ENCODE data around the gene SYT7. TPM values are rescaled to one million over a fixed set of nuclear protein-coding genes. Genes with fewer than 3 reads are reported as not detected.

Gene SYT7
- total RNA-seq, 1 experiment from 2014 or later, result not detected

GRCh38 chr11:61511383-61511782, 69.5 kb downstream of the SYT7 start:
- no peaks in the 10 kb centered on the region; the same call in 1 of the 2 replicates for H3K27me3 ChIP-seq (ENCODE audit: low read length)
- no peak overlapping the region for H3K27ac ChIP-seq (ENCODE audit: low read length)
- no peaks in the 10 kb centered on the region for H3K36me3 ChIP-seq (ENCODE audit: insufficient read depth, low read length)
- H3K4me2 ChIP-seq (ENCODE audit: low read depth, low read length, poor library complexity, severe bottlenecking), result no peak overlapping the region
- no peak overlapping the region for H3K4me3 ChIP-seq (ENCODE audit: low read length)
- no peaks in the 10 kb centered on the region for H4K20me1 ChIP-seq (ENCODE audit: insufficient read depth, low read depth, low read length)
- H3K79me2 ChIP-seq (ENCODE audit: low read length), result no peaks in the 10 kb centered on the region
- DNase-seq, result no peak
- peaks cover 15% of the 10 kb centered on the region for H3K4me1 ChIP-seq (ENCODE audit: low read length)
- H3K9me3 ChIP-seq (ENCODE audit: low read length), result no peaks in the 10 kb centered on the region
- H3K9ac ChIP-seq (ENCODE audit: low read length), result no peak overlapping the region
- no peak overlapping the region for H2AFZ ChIP-seq (ENCODE audit: low read length)
- H3K9me2 ChIP-seq (replicated peaks; ENCODE audit: insufficient read depth, low read length), result no peaks in the 10 kb centered on the region

GRCh38 chr11:61510974-61511373, 69.9 kb downstream of the SYT7 start:
- Histone ChIP-seq H3K27me3 (ENCODE audit: low read length) (no peaks in the 10 kb centered on the region; the same call in 1 of the 2 replicates), H3K4me3 (ENCODE audit: low read length) (no peak overlapping the region), H3K79me2 (ENCODE audit: low read length) (no peaks in the 10 kb centered on the region), H3K27ac (ENCODE audit: low read length) (no peak overlapping the region), H4K20me1 (ENCODE audit: insufficient read depth, low read depth, low read length) (no peaks in the 10 kb centered on the region), H3K4me2 (ENCODE audit: low read depth, low read length, poor library complexity, severe bottlenecking) (no peak overlapping the region), H3K4me1 (ENCODE audit: low read length) (peaks cover 15% of the 10 kb centered on the region), H2AFZ (ENCODE audit: low read length) (no peak overlapping the region), H3K9ac (ENCODE audit: low read length) (no peak overlapping the region), H3K36me3 (ENCODE audit: insufficient read depth, low read length) (no peaks in the 10 kb centered on the region), H3K9me3 (ENCODE audit: low read length) (no peaks in the 10 kb centered on the region), H3K9me2 (replicated peaks; ENCODE audit: insufficient read depth, low read length) (no peaks in the 10 kb centered on the region)
- DNase-seq, result no peak

GRCh38 chr11:61510166-61510919, 70.5 kb downstream of the SYT7 start:
- Histone ChIP-seq H3K9me2 (replicated peaks; ENCODE audit: insufficient read depth, low read length) (no peaks in the 10 kb centered on the region), H3K27ac (ENCODE audit: low read length) (no peak overlapping the region), H3K27me3 (ENCODE audit: low read length) (no peaks in the 10 kb centered on the region; the same call in 1 of the 2 replicates), H3K9me3 (ENCODE audit: low read length) (no peaks in the 10 kb centered on the region), H3K4me3 (ENCODE audit: low read length) (no peak overlapping the region), H4K20me1 (ENCODE audit: insufficient read depth, low read depth, low read length) (no peaks in the 10 kb centered on the region), H2AFZ (ENCODE audit: low read length) (no peak overlapping the region), H3K79me2 (ENCODE audit: low read length) (no peaks in the 10 kb centered on the region), H3K9ac (ENCODE audit: low read length) (no peak overlapping the region), H3K36me3 (ENCODE audit: insufficient read depth, low read length) (no peaks in the 10 kb centered on the region), H3K4me1 (ENCODE audit: low read length) (peaks cover 15% of the 10 kb centered on the region), H3K4me2 (ENCODE audit: low read depth, low read length, poor library complexity, severe bottlenecking) (no peak overlapping the region)
- no peak for DNase-seq

GRCh38 chr11:61509043-61510029, 71.5 kb downstream of the SYT7 start:
- DNase-seq, result peak; percentile 88
- H3K4me1 ChIP-seq (ENCODE audit: low read length), result peaks cover 15% of the 10 kb centered on the region
- no peaks in the 10 kb centered on the region for H3K9me3 ChIP-seq (ENCODE audit: low read length)
- no peaks in the 10 kb centered on the region for H3K9me2 ChIP-seq (replicated peaks; ENCODE audit: insufficient read depth, low read length)
- H3K9ac ChIP-seq (ENCODE audit: low read length), result peak overlapping the region; percentile 49; the same call in 1 of the 2 replicates
- no peaks in the 10 kb centered on the region for H3K79me2 ChIP-seq (ENCODE audit: low read length)
- peak overlapping the region; percentile 67 for H3K4me2 ChIP-seq (ENCODE audit: low read depth, low read length, poor library complexity, severe bottlenecking)
- no peak overlapping the region; the same call in 1 of the 2 replicates for H2AFZ ChIP-seq (ENCODE audit: low read length)
- no peaks in the 10 kb centered on the region; the same call in 1 of the 2 replicates for H3K27me3 ChIP-seq (ENCODE audit: low read length)
- no peak overlapping the region for H3K27ac ChIP-seq (ENCODE audit: low read length)
- H3K4me3 ChIP-seq (ENCODE audit: low read length), result peak overlapping the region; percentile 52; the same call in 1 of the 2 replicates
- H3K36me3 ChIP-seq (ENCODE audit: insufficient read depth, low read length), result no peaks in the 10 kb centered on the region
- H4K20me1 ChIP-seq (ENCODE audit: insufficient read depth, low read depth, low read length), result no peaks in the 10 kb centered on the region

- Histone ChIP-seq H3K9me2 (replicated peaks; ENCODE audit: insufficient read depth, low read length) (no peaks in the 10 kb centered on the region), H3K4me1 (ENCODE audit: low read length) (peaks cover 15% of the 10 kb centered on the region), H4K20me1 (ENCODE audit: insufficient read depth, low read depth, low read length) (no peaks in the 10 kb centered on the region), H3K27me3 (ENCODE audit: low read length) (no peaks in the 10 kb centered on the region; the same call in 1 of the 2 replicates), H3K79me2 (ENCODE audit: low read length) (no peaks in the 10 kb centered on the region), H3K4me2 (ENCODE audit: low read depth, low read length, poor library complexity, severe bottlenecking) (peak within 1 kb of the TSS; percentile 67), H3K27ac (ENCODE audit: low read length) (no peak within 1 kb of the TSS), H2AFZ (ENCODE audit: low read length) (peak within 1 kb of the TSS; percentile 43; the same call in 1 of the 2 replicates), H3K9me3 (ENCODE audit: low read length) (no peaks in the 10 kb centered on the region), H3K4me3 (ENCODE audit: low read length) (peak within 1 kb of the TSS; percentile 55; the same call in 1 of the 2 replicates), H3K9ac (ENCODE audit: low read length) (peak within 1 kb of the TSS; percentile 49; the same call in 1 of the 2 replicates), H3K36me3 (ENCODE audit: insufficient read depth, low read length) (no peaks in the 10 kb centered on the region)
- peak; percentile 86 for DNase-seq
These were observed 72.7 kb downstream of the SYT7 start, which contains the start of gene LRRC10B for GRCh38 chr11:61507962-61508861. TSS of gene LRRC10B (plus strand) at chr11:61508749. CDS start at chr11:61508999, 250 bp downstream.

GRCh38 chr11:61507012-61507768, 73.7 kb downstream of the SYT7 start:
- Histone ChIP-seq H3K9me2 (replicated peaks; ENCODE audit: insufficient read depth, low read length) (no peaks in the 10 kb centered on the region), H3K27me3 (ENCODE audit: low read length) (no peaks in the 10 kb centered on the region), H3K4me2 (ENCODE audit: low read depth, low read length, poor library complexity, severe bottlenecking) (no peak overlapping the region), H2AFZ (ENCODE audit: low read length) (no peak overlapping the region), H3K36me3 (ENCODE audit: insufficient read depth, low read length) (no peaks in the 10 kb centered on the region), H3K27ac (ENCODE audit: low read length) (no peak overlapping the region), H3K79me2 (ENCODE audit: low read length) (no peaks in the 10 kb centered on the region), H3K9ac (ENCODE audit: low read length) (no peak overlapping the region), H3K4me3 (ENCODE audit: low read length) (no peak overlapping the region), H4K20me1 (ENCODE audit: insufficient read depth, low read depth, low read length) (no peaks in the 10 kb centered on the region), H3K9me3 (ENCODE audit: low read length) (no peaks in the 10 kb centered on the region), H3K4me1 (ENCODE audit: low read length) (peaks cover 15% of the 10 kb centered on the region)
- DNase-seq, result no peak

- Histone ChIP-seq H3K79me2 (ENCODE audit: low read length) (no peaks in the 10 kb centered on the region), H3K36me3 (ENCODE audit: insufficient read depth, low read length) (no peaks in the 10 kb centered on the region), H3K4me3 (ENCODE audit: low read length) (no peak overlapping the region), H3K27ac (ENCODE audit: low read length) (no peak overlapping the region), H4K20me1 (ENCODE audit: insufficient read depth, low read depth, low read length) (no peaks in the 10 kb centered on the region), H3K9me3 (ENCODE audit: low read length) (no peaks in the 10 kb centered on the region), H2AFZ (ENCODE audit: low read length) (no peak overlapping the region), H3K4me2 (ENCODE audit: low read depth, low read length, poor library complexity, severe bottlenecking) (no peak overlapping the region), H3K4me1 (ENCODE audit: low read length) (peaks cover 15% of the 10 kb centered on the region), H3K9ac (ENCODE audit: low read length) (no peak overlapping the region), H3K27me3 (ENCODE audit: low read length) (no peaks in the 10 kb centered on the region), H3K9me2 (replicated peaks; ENCODE audit: insufficient read depth, low read length) (no peaks in the 10 kb centered on the region)
- DNase-seq, result no peak
These were observed 75.2 kb downstream of the SYT7 start for GRCh38 chr11:61505640-61506155.
